RWPE1 (cell line): Measurements from ENCODE around the gene AHDC1.

Experiments
- CTCF ChIA-PET: fragments of 350-600 bp; sonication (Branson Sonifier 250); formaldehyde crosslinking; extraction: SDS; loops from one replicate; lab custom pipeline; 2021; lab: Yijun Ruan, JAX
- POLR2A ChIA-PET: fragments of 400-600 bp; formaldehyde crosslinking; extraction: SDS; loops from one replicate; lab custom pipeline; 2020; ENCODE audit warnings: antibody characterized with exemption; ENCODE audit not compliant: low non-redundant PET; lab: Yijun Ruan, JAX
- DNase-seq: peaks from one replicate; pipeline ENCODE4 v3.0.0; 2012; ENCODE audit warnings: low spot score
- H3K27ac ChIP-seq: fragments of 450-650 bp; 2 replicates; pipeline ENCODE4 v1.5.1; 2017
- TF ChIP-seq, protein P1 (sequence below): fragments of 450-650 bp; conservative IDR thresholded peaks from 2 replicates; pipeline ENCODE4 v1.5.1; 2017; ENCODE audit warnings: low read depth, mild to moderate bottlenecking

The AHDC1 gene

DNA sequence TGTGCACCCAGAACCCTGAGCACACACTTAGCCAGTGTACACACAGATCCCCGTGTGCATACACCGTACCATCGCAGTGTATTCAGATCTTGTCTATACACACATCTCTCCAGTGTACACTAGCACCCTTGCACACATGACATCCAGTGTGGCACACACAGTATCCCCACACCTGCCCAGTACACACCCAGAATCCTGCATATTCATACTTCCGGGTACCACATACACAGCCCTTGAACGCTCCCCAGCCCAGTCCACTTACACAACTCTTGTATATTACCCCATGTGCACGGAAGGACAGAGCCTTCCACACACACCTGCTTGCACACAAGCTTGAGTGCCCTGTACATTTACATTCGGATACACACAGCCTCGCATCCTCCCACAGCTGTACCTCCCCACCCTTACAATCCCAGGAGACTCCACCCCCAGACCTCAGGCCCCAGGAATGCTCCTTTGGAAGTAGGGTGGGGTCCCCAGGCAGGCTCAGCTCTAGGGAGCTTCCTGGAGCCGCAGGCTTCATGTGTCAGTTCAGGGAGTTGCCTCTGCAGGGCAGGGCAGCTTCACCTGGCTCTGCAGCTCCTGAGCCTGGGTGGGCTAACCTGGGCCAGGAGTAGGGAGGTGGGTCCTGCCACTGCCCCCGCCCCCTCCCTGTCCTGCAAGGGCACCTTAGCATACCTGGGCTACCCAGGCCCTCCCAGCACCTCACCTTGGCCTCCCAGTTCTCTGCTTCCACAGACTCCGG is 46.2 kb downstream of the AHDC1 start:
- peak; percentile 97 for DNase-seq
- CTCF ChIA-PET = interaction anchor here (0.5 to 4.4 kb wide), 17 partner anchors 10 to 301 kb away, joined by 3 to 67 read pairs (median 5); partner anchors contain the start of genes AHDC1 and WASF2
- TF ChIP-seq, protein P1, sequence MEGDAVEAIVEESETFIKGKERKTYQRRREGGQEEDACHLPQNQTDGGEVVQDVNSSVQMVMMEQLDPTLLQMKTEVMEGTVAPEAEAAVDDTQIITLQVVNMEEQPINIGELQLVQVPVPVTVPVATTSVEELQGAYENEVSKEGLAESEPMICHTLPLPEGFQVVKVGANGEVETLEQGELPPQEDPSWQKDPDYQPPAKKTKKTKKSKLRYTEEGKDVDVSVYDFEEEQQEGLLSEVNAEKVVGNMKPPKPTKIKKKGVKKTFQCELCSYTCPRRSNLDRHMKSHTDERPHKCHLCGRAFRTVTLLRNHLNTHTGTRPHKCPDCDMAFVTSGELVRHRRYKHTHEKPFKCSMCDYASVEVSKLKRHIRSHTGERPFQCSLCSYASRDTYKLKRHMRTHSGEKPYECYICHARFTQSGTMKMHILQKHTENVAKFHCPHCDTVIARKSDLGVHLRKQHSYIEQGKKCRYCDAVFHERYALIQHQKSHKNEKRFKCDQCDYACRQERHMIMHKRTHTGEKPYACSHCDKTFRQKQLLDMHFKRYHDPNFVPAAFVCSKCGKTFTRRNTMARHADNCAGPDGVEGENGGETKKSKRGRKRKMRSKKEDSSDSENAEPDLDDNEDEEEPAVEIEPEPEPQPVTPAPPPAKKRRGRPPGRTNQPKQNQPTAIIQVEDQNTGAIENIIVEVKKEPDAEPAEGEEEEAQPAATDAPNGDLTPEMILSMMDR = no peak
- POLR2A ChIA-PET = interaction anchor here (0.6 kb wide), 3 partner anchors 28 to 1680 kb away, joined by 3 to 4 read pairs (median 3); no protein-coding TSS in a partner anchor
- peak overlapping the region; percentile 98 for H3K27ac ChIP-seq

DNA sequence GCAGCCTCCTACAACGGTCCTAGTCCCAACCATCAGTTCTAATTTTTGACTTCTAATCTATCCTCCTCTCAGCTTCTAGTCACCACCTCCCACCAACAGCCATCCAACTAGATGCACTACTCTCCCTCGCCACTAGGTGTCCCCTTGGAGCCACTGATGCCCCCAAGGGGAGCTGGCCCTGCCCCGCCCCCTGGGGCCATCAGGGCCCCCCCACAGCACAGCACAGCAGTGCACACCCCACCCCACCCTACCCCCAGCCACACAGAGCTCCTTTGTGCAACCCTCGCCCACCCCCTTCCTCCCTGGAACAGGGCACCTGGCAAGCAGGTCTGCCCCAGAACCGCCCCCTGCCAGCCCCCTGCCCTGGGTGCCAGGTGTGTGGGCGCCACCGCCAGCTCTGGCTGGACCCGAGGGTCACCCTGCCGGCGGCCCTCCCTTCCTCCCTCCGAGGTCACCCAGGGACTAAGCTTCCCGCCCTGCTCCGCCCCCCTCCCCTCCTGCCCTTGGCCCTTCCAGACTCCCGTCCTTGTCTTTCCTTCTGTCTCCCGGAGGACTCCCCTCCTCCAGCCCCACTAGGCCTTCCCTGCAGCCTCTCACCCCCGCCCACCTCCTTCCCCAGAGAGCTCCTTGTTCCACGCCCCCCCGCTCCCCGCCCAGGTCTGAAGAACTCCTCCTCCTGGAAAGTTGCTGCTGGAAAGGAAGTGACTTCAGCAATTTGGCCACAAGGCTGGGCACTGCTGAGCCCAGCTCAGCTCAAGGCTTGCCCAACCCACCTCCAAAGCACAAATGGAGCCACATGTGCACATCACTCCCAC is 47.0 kb downstream of the AHDC1 start:
- peak overlapping the region; percentile 98 for H3K27ac ChIP-seq
- TF ChIP-seq, protein P1 = peak; percentile 83
- DNase-seq = peak; percentile 95
- POLR2A ChIA-PET = interaction anchor here (0.6 to 0.9 kb wide), 4 partner anchors 27 to 1680 kb away, joined by 3 to 5 read pairs (median 4); partner anchors contain the start of gene AHDC1
- CTCF ChIA-PET = interaction anchor here (0.5 to 4.4 kb wide), 39 partner anchors 8 to 365 kb away, joined by 3 to 67 read pairs (median 4); partner anchors contain the start of genes AHDC1 and WASF2

DNA sequence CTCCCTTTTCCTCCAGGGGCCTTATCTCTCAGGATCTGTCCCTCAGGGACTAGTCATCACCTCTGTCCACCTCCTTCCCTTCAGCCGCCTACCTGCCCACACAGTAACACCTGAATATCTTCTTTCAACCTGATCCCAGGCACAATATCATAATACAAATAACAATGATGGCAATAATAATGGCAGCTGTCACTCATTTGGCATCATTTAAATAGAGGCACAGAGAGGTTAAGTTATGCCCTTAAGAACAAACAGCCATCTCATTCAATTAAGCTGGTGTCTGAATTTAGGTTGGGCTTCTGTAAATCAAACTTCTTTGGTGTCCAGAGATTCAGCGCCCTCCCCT is 47.5 kb downstream of the AHDC1 start:
- TF ChIP-seq, protein P1 = no peak
- ChIA-PET POLR2A (interaction anchor here (0.9 kb wide), 1 partner anchor 47 kb away, joined by 5 read pairs; the partner anchor contains the start of gene AHDC1), CTCF (interaction anchor here (0.5 to 4.4 kb wide), 33 partner anchors 8 to 365 kb away, joined by 3 to 67 read pairs (median 4); partner anchors contain the start of genes AHDC1 and WASF2)
- H3K27ac ChIP-seq = peak overlapping the region; percentile 98
- no peak for DNase-seq

DNA sequence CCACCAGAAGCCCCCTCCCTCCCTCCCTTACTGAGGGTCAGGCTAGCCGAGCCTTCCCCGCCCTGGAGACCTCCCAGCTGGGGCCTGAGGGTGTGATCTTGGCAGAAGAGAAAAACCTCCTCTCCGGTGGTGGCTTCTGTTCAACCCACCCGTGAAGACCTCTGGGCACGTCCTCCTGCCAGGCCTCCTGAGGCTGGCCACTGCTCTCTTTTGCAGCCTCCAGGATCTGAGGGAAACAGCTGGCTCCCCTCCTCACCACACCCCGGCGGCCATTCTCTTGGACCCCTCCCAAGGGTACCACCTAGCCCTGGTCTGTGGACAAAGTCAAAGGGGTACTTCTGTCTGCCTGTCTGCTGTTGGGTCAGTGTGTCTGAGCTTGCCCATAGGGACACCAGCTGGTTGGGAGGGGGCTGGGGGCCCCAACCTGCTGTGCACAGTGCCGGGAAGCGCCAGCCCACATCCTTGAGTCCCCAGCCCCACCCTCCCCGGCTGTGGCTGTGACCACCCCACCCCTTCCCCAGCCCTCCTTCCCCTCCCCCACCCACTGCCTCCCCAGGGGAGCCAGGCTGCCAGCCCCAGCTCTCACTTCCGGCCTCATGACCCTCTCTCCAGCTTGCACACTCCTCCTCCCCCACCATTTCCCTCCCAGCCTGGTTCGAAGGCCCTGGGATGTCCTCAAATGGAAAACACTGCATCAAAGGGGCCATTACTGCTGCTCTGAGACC is 48.1 kb downstream of the AHDC1 start:
- ChIA-PET POLR2A (no interaction called here), CTCF (interaction anchor here (0.5 to 4.4 kb wide), 31 partner anchors 7 to 366 kb away, joined by 3 to 67 read pairs (median 4); partner anchors contain the start of genes AHDC1 and WASF2)
- TF ChIP-seq, protein P1 = no peak
- no peak for DNase-seq
- peak overlapping the region; percentile 98 for H3K27ac ChIP-seq

DNA sequence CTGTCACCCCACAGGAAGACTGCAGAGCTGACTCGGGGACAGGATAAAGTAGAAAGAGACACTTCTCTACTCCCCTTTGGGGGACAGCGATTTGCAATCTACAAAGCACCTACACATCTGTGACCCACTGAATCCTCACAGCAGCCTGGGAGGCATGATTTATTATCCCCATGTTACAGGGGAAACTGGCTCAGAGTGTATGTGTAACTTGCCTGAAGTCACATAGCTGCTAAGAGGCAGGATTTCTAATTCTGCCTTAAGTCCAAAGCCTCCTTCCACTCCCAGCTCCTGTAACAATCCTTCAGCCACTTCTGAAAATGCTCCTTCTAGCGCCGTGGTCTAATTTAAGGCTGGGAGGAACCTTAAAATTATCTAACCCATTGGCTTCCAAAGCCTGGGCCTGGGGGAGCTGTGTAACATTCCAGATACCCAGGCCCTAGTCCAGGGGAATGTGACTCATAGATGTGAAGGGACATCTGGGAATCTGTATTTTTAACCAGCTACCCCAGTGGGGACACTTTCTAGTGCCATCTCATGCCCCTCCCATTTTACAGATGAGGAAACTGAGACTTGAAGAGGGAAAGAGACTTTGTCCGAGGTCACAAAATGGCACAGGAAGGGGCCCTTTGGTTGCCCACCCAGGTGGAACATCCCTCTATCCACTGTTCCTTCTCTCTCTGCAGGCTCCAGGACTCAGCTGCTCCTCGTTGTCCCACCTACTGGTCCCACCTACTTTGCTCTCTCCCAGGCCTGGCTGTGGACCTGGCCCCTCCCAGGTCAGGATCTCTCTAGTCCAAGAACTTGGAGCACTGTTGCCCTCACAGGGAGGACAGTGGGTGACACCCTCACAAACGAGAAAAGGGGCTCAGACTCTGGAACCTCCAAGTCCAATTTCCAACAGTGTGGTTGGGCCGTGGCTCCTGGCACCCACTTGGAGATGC is 48.9 kb downstream of the AHDC1 start:
- peak overlapping the region; percentile 98 for H3K27ac ChIP-seq
- no peak for DNase-seq
- TF ChIP-seq, protein P1 = no peak
- CTCF ChIA-PET = interaction anchor here (0.6 to 4.4 kb wide), 4 partner anchors 11 to 36 kb away, joined by 3 to 46 read pairs (median 16); no protein-coding TSS in a partner anchor
- POLR2A ChIA-PET = no interaction called here
